ENCODE measurements around the gene TGFB1.
"Not testable (repeated sequence)": the region's sequence is repeated elsewhere in the genome, so short reads cannot be mapped to it uniquely, and the experiment has no call there.

TGFB1 gene

DNA sequence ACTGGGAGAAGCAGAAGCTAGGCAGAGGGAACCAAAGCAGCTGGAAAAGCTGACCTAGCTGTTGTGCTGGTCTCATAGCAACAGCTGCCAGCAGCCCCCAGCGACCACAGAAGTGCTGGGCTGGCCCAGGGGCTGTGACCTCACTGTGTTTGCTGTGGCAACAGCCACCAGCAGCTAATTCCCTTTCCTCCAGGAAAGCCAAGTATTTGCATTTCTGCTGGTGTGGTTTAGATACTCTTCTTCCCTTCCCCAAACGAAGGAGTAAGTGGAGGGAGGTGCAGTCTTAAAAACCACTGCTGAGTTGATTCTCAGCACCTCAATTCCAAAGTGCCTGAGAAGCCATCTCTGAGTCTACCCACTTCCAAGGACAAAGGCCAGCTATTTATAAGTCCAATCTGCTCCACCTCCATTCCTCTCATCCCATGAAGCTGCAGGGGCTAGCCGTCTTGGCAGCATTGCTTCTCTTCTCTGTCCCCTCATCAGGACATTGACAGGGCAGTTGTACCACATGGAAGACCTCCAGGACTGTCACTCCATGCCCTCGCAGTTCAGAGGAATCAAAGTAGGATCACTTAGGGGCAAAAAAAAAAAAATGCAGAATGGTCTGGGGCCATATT lies 55.3 kb downstream of the TGFB1 start:
- no peak for TF ChIP-seq CTCF (IDR thresholded peaks at IDR 0.05; ENCODE audit: extremely low read depth, missing control alignments)
- DNase-seq (ENCODE audit: low spot score): no peak

- peak; percentile 88 for DNase-seq (ENCODE audit: low spot score)
- TF ChIP-seq CTCF (IDR thresholded peaks at IDR 0.05; ENCODE audit: extremely low read depth, missing control alignments): no peak
Measured at GRCh38 chr19:41297628-41298347, 55.9 kb downstream of the TGFB1 start.

- DNase-seq (ENCODE audit: low spot score): no peak
- TF ChIP-seq CTCF (IDR thresholded peaks at IDR 0.05; ENCODE audit: extremely low read depth, missing control alignments): no peak
Measured at GRCh38 chr19:41296433-41296871, 57.3 kb downstream of the TGFB1 start.

GRCh38 chr19:41295499-41295898 lies 58.2 kb downstream of the TGFB1 start:
- TF ChIP-seq CTCF (IDR thresholded peaks at IDR 0.05; ENCODE audit: extremely low read depth, missing control alignments): no peak
- DNase-seq (ENCODE audit: low spot score): no peak

DNA sequence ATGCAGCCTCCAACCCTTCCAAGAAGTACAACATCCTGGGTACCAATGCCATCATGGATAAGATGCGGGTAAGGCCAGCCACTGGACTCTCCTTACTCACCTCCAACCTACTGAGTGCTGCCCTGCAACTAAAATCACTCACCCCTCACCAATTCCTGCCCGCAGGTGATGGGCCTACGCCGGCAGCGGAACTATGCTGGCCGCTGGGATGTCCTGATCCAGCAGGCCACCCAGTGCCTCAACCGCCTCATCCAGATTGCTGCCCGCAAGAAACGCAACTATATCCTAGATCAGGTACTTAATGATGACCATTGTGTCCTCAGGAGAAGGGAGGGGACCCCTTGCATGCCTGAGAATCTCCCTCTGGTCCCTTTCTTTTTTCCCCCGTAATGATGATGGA lies 59.3 kb downstream of the TGFB1 start:
- TF ChIP-seq CTCF (IDR thresholded peaks at IDR 0.05; ENCODE audit: extremely low read depth, missing control alignments): no peak
- no peak for DNase-seq (ENCODE audit: low spot score)

DNA sequence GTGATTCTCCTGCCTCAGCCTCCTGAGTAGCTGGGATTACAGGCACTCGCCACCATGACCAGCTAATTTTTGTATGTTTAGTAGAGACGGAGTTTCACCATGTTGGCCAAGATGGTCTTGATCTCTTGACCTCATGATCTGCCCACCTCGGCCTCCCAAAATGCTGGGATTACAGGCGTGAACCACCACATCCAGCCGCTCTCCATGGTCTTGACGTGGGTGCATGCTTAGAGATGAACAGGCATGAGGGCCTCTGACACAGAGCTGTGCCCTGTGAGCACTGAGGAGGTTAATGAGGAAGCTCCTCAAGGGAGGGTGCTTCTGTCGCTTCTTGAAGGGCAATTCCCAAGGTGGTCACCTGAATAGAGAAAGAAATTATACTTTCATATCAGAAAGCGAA lies 63.9 kb downstream of the TGFB1 start:
- DNase-seq (ENCODE audit: low spot score): not testable (repeated sequence)

- no peak for DNase-seq (ENCODE audit: low spot score)
- no peak for TF ChIP-seq CTCF (IDR thresholded peaks at IDR 0.05; ENCODE audit: extremely low read depth, missing control alignments)
Measured at GRCh38 chr19:41288673-41289530, 64.8 kb downstream of the TGFB1 start.
